Loucy (cell line): ENCODE results near the gene CXCL5.

Experiments
- H2AFZ ChIP-seq: fragments of 200-600 bp; sonication (generic); 2 replicates; pipeline ENCODE4 v1.6.0; 2016; ENCODE audit warnings: antibody characterized with exemption, mild to moderate bottlenecking, low read length, moderate library complexity
- H3F3A ChIP-seq: fragments of 200-600 bp; 2 replicates; pipeline ENCODE4 v1.6.0; 2016; ENCODE audit warnings: antibody characterized with exemption, low read depth, mild to moderate bottlenecking
- H3K27me3 ChIP-seq: fragments of 200-600 bp; sonication (generic); 2 replicates; pipeline ENCODE4 v1.6.1; 2014; ENCODE audit warnings: low read length, mild to moderate bottlenecking; ENCODE audit not compliant: insufficient read depth, poor library complexity, severe bottlenecking
- H3K36me3 ChIP-seq: fragments of 200-600 bp; sonication (generic); 2 replicates; pipeline ENCODE4 v1.6.1; 2016; ENCODE audit warnings: low read length; ENCODE audit not compliant: insufficient read depth
- H3K4me1 ChIP-seq: fragments of 200-600 bp; sonication (generic); 2 replicates; pipeline ENCODE4 v1.5.1; 2014; ENCODE audit warnings: low read length, mild to moderate bottlenecking; ENCODE audit not compliant: insufficient read depth, poor library complexity, severe bottlenecking
- H3K4me2 ChIP-seq: fragments of 200-600 bp; sonication (generic); 2 replicates; pipeline ENCODE4 v1.6.0; 2014; ENCODE audit warnings: antibody characterized with exemption, low read length, low read depth, mild to moderate bottlenecking; ENCODE audit not compliant: poor library complexity, severe bottlenecking
- H3K4me3 ChIP-seq: fragments of 200-600 bp; sonication (generic); 2 replicates; pipeline ENCODE4 v1.5.1; 2014; ENCODE audit warnings: low read length, mild to moderate bottlenecking, mixed read lengths; ENCODE audit not compliant: poor library complexity, severe bottlenecking
- H3K79me2 ChIP-seq: fragments of 200-600 bp; sonication (generic); 2 replicates; pipeline ENCODE4 v1.6.1; 2014; ENCODE audit warnings: low read length; ENCODE audit not compliant: insufficient read depth
- H3K9ac ChIP-seq: fragments of 200-600 bp; sonication (generic); 2 replicates; pipeline ENCODE4 v1.6.0; 2014; ENCODE audit warnings: mild to moderate bottlenecking, low read depth, low read length, moderate library complexity; ENCODE audit not compliant: poor library complexity, severe bottlenecking
- H3K9me2 ChIP-seq: fragments of 200-600 bp; sonication (generic); replicated peaks from 2 replicates; pipeline ENCODE4 v1.6.1; 2016; ENCODE audit warnings: low read depth, low read length, mixed read lengths
- H3K9me3 ChIP-seq: fragments of 200-600 bp; sonication (generic); 2 replicates; pipeline ENCODE4 v1.6.1; 2014; ENCODE audit warnings: mild to moderate bottlenecking, antibody characterized with exemption, low read length, low read depth; ENCODE audit not compliant: insufficient read depth
- H4K20me1 ChIP-seq: fragments of 200-600 bp; sonication (generic); 2 replicates; pipeline ENCODE4 v1.6.0; 2014; ENCODE audit warnings: antibody characterized with exemption, low read length, mild to moderate bottlenecking; ENCODE audit not compliant: insufficient read depth, poor library complexity, severe bottlenecking
- CTCF ChIP-seq: fragments of 200-600 bp; sonication (generic); conservative IDR thresholded peaks from 2 replicates; pipeline ENCODE4 v1.5.1; 2014; ENCODE audit warnings: mild to moderate bottlenecking, antibody characterized with exemption, low read length
- EZH2phosphoT487 ChIP-seq: fragments of 200-600 bp; IDR thresholded peaks from 2 replicates; pipeline ENCODE4 v1.6.1; 2018; ENCODE audit warnings: antibody characterized with exemption, mild to moderate bottlenecking, moderate library complexity, borderline replicate concordance

The CXCL5 gene

GRCh38 chr4:74012130-74012529 lies 13.7 kb upstream of the CXCL5 start:
- no peak overlapping the region for H3K9ac ChIP-seq
- TF ChIP-seq CTCF = no peak
- no peak for TF ChIP-seq EZH2phosphoT487
- no peaks in the 10 kb centered on the region for H3K9me2 ChIP-seq
- no peaks in the 10 kb centered on the region for H3K27me3 ChIP-seq
- no peaks in the 10 kb centered on the region for H3F3A ChIP-seq
- H3K4me3 ChIP-seq = no peak overlapping the region
- H4K20me1 ChIP-seq = no peaks in the 10 kb centered on the region
- H3K79me2 ChIP-seq = no peaks in the 10 kb centered on the region
- no peak overlapping the region for H3K4me2 ChIP-seq
- H2AFZ ChIP-seq = no peak overlapping the region
- H3K4me1 ChIP-seq = peaks cover 20% of the 10 kb centered on the region
- no peaks in the 10 kb centered on the region for H3K9me3 ChIP-seq
- H3K36me3 ChIP-seq = no peaks in the 10 kb centered on the region

GRCh38 chr4:74009307-74009706 lies 10.8 kb upstream of the CXCL5 start:
- Histone ChIP-seq H3K36me3 (no peaks in the 10 kb centered on the region), H4K20me1 (no peaks in the 10 kb centered on the region), H3K9ac (no peak overlapping the region), H3K4me1 (no peaks in the 10 kb centered on the region), H3K4me2 (no peak overlapping the region), H2AFZ (no peak overlapping the region), H3K4me3 (no peak overlapping the region), H3K27me3 (no peaks in the 10 kb centered on the region), H3K79me2 (no peaks in the 10 kb centered on the region), H3K9me3 (no peaks in the 10 kb centered on the region), H3K9me2 (no peaks in the 10 kb centered on the region), H3F3A (no peaks in the 10 kb centered on the region)
- TF ChIP-seq CTCF (no peak), EZH2phosphoT487 (no peak)

- Histone ChIP-seq H3K9me3 (no peaks in the 10 kb centered on the region), H2AFZ (no peak overlapping the region), H3K9ac (no peak overlapping the region), H3F3A (no peaks in the 10 kb centered on the region), H3K36me3 (no peaks in the 10 kb centered on the region), H3K4me3 (no peak overlapping the region), H4K20me1 (no peaks in the 10 kb centered on the region), H3K9me2 (no peaks in the 10 kb centered on the region), H3K27me3 (no peaks in the 10 kb centered on the region), H3K4me1 (no peaks in the 10 kb centered on the region), H3K4me2 (no peak overlapping the region), H3K79me2 (no peaks in the 10 kb centered on the region)
- TF ChIP-seq EZH2phosphoT487 (no peak), CTCF (no peak)
These were observed 7.6 kb upstream of the CXCL5 start for GRCh38 chr4:74006009-74006476.
